Osteoblast (primary cell): ENCODE data around the gene PSMA6. TPM values are rescaled to one million over a fixed set of nuclear protein-coding genes. Genes with fewer than 3 reads are reported as not detected.

Experiments used
- DNase-seq: peaks from one replicate; pipeline ENCODE4 v3.0.0; 2011; ENCODE audit warnings: low spot score, mixed read lengths; ENCODE audit not compliant: insufficient read length; ENCODE audit errors: missing footprints
- H2AFZ ChIP-seq: 2 replicates; pipeline ENCODE4 v1.6.0; 2011; ENCODE audit warnings: mild to moderate bottlenecking, low read length
- H3K27ac ChIP-seq: 2 replicates; pipeline ENCODE4 v1.5.1; 2011; ENCODE audit warnings: mild to moderate bottlenecking, low read depth, low read length, moderate library complexity
- H3K27me3 ChIP-seq: 2 replicates; pipeline ENCODE4 v1.6.0; 2012; ENCODE audit warnings: mild to moderate bottlenecking, control low read depth, inconsistent platforms, low read length, moderate library complexity; ENCODE audit not compliant: insufficient read depth
- H3K36me3 ChIP-seq: 2 replicates; pipeline ENCODE4 v1.5.1; 2011; ENCODE audit warnings: mild to moderate bottlenecking, low read length, control low read depth, moderate library complexity; ENCODE audit not compliant: insufficient read depth
- H3K4me1 ChIP-seq: 2 replicates; pipeline ENCODE4 v1.5.1; 2011; ENCODE audit warnings: mild to moderate bottlenecking, low read length, control low read depth, moderate library complexity; ENCODE audit not compliant: insufficient read depth
- H3K4me2 ChIP-seq: 2 replicates; pipeline ENCODE4 v1.6.0; 2011; ENCODE audit warnings: mild to moderate bottlenecking, low read length; ENCODE audit not compliant: insufficient read depth
- H3K4me3 ChIP-seq: fragments of 200-600 bp; sonication (generic); 3 replicates; pipeline ENCODE4 v1.5.1; 2012; ENCODE audit warnings: mild to moderate bottlenecking, low read length, inconsistent platforms; ENCODE audit not compliant: insufficient read depth
- H3K79me2 ChIP-seq: 2 replicates; pipeline ENCODE4 v1.6.0; 2012; ENCODE audit warnings: mild to moderate bottlenecking, low read length, control low read depth, inconsistent platforms; ENCODE audit not compliant: insufficient read depth
- H3K9me3 ChIP-seq: 2 replicates; pipeline ENCODE4 v1.5.1; 2011; ENCODE audit warnings: low read depth, low read length, control low read depth
- H4K20me1 ChIP-seq: 2 replicates; pipeline ENCODE4 v1.6.0; 2012; ENCODE audit warnings: mild to moderate bottlenecking, low read length, control low read depth; ENCODE audit not compliant: insufficient read depth
- CTCF ChIP-seq: IDR thresholded peaks from 2 replicates; pipeline ENCODE4 v1.5.1; 2011; ENCODE audit warnings: mild to moderate bottlenecking, low read depth, low read length, moderate library complexity; ENCODE audit errors: extremely low read depth
- total RNA-seq: library from RNA; depleted of rRNA; stranded (reverse); fragments of >200 nt; gene quantifications from 2 replicates; pipeline ENCODE4 v1.2.3, GENCODE V29; 2012

PSMA6 gene
- total RNA-seq, 1 donor = 170 TPM

- DNase-seq = peak; percentile 87
- H3K4me2 ChIP-seq = peak overlapping the region; percentile 34
- no peaks in the 10 kb centered on the region for H3K79me2 ChIP-seq
- H3K4me1 ChIP-seq = peaks cover 57% of the 10 kb centered on the region
- H3K9me3 ChIP-seq = no peaks in the 10 kb centered on the region
- H3K27ac ChIP-seq = peak overlapping the region; percentile 94
- no peak for TF ChIP-seq CTCF
- no peaks in the 10 kb centered on the region for H3K27me3 ChIP-seq
- H4K20me1 ChIP-seq = no peaks in the 10 kb centered on the region
- no peaks in the 10 kb centered on the region for H3K36me3 ChIP-seq
- no peak overlapping the region for H3K4me3 ChIP-seq
- peak overlapping the region; percentile 69 for H2AFZ ChIP-seq
Observed at GRCh38 chr14:35366056-35366451, 73.9 kb downstream of the PSMA6 start.

- H3K36me3 ChIP-seq = no peaks in the 10 kb centered on the region
- H3K9me3 ChIP-seq = no peaks in the 10 kb centered on the region
- H3K27me3 ChIP-seq = no peaks in the 10 kb centered on the region
- H2AFZ ChIP-seq = peak overlapping the region; percentile 69
- H3K4me2 ChIP-seq = no peak overlapping the region
- peak overlapping the region; percentile 94 for H3K27ac ChIP-seq
- no peak for DNase-seq
- no peaks in the 10 kb centered on the region for H4K20me1 ChIP-seq
- TF ChIP-seq CTCF = no peak
- no peak overlapping the region for H3K4me3 ChIP-seq
- no peaks in the 10 kb centered on the region for H3K79me2 ChIP-seq
- H3K4me1 ChIP-seq = peaks cover 57% of the 10 kb centered on the region
Observed at GRCh38 chr14:35366521-35366976, 74.4 kb downstream of the PSMA6 start.

GRCh38 chr14:35367056-35367372 is 74.8 kb downstream of the PSMA6 start:
- H3K4me1 ChIP-seq = peaks cover 57% of the 10 kb centered on the region
- no peak overlapping the region for H3K4me3 ChIP-seq
- no peaks in the 10 kb centered on the region for H3K36me3 ChIP-seq
- no peaks in the 10 kb centered on the region for H4K20me1 ChIP-seq
- TF ChIP-seq CTCF = no peak
- H3K9me3 ChIP-seq = no peaks in the 10 kb centered on the region
- no peaks in the 10 kb centered on the region for H3K79me2 ChIP-seq
- DNase-seq = no peak
- H2AFZ ChIP-seq = no peak overlapping the region
- H3K4me2 ChIP-seq = no peak overlapping the region
- no peaks in the 10 kb centered on the region for H3K27me3 ChIP-seq
- H3K27ac ChIP-seq = no peak overlapping the region

Other genes with a start within 250 kb of the PSMA6 start
- gene FAM177A1, start 246.1 kb upstream of the PSMA6 start, total RNA-seq = 30.0 and 34.2 TPM in 2 replicates
- 53.0 and 53.9 TPM in 2 replicates for gene PPP2R3C, start 170.4 kb upstream of the PSMA6 start, total RNA-seq
- gene PRORP, start 169.8 kb upstream of the PSMA6 start, total RNA-seq = 27.7 and 30.4 TPM in 2 replicates
- 43.6 and 51.0 TPM in 2 replicates for gene NFKBIA, start 112.4 kb downstream of the PSMA6 start, total RNA-seq
- not detected in 2 replicates for gene INSM2, start 241.8 kb downstream of the PSMA6 start, total RNA-seq